ENCODE data around the gene FCRL1.

FCRL1 gene, protein sequence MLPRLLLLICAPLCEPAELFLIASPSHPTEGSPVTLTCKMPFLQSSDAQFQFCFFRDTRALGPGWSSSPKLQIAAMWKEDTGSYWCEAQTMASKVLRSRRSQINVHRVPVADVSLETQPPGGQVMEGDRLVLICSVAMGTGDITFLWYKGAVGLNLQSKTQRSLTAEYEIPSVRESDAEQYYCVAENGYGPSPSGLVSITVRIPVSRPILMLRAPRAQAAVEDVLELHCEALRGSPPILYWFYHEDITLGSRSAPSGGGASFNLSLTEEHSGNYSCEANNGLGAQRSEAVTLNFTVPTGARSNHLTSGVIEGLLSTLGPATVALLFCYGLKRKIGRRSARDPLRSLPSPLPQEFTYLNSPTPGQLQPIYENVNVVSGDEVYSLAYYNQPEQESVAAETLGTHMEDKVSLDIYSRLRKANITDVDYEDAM

DNA sequence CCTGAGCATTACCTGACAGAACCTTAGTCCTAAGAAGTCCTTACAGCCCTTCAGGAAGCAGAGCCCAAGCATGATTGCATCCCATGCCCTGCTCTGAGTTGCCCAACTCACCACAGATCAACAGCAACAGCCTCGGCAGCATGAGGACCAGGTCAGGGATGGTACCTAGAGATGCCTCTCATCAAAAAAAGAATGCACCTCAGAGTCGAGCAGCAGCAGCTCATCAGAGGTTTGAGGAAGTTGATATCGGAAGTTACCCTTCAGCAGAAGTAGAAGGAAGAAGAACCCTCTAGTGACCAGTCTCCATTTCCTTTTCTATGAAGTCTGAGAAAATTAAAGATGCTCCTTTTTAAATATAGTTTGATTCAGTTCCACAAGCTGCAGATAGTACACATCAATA, at the start of gene FCRL1:
FCRL1 (minus strand) TSS at position 225 of the 400 bp plus-strand sequence; CDS start at position 142, 83 bp downstream.
- peak; percentile 19 for DNase-seq

DNA sequence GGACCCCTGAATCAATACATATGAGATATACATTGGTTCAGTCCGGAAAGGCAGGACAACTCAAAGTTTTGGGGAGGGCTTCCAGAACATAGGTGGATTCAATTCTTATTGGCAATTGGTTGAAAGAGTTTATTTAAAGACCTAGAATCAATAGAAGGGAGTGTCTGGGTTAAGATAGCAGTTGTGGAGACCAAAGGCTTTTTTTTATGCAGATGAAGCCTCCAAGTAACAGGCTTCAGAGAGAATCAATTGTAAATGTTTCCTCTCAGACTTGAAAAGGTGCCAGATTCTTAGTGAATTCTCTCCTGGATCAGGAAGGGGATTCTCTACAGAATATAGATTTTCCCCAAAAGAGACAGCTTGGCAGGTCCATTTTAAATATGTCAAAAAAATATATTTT, 48.7 kb upstream of the FCRL1 start:
- DNase-seq = no peak

DNA sequence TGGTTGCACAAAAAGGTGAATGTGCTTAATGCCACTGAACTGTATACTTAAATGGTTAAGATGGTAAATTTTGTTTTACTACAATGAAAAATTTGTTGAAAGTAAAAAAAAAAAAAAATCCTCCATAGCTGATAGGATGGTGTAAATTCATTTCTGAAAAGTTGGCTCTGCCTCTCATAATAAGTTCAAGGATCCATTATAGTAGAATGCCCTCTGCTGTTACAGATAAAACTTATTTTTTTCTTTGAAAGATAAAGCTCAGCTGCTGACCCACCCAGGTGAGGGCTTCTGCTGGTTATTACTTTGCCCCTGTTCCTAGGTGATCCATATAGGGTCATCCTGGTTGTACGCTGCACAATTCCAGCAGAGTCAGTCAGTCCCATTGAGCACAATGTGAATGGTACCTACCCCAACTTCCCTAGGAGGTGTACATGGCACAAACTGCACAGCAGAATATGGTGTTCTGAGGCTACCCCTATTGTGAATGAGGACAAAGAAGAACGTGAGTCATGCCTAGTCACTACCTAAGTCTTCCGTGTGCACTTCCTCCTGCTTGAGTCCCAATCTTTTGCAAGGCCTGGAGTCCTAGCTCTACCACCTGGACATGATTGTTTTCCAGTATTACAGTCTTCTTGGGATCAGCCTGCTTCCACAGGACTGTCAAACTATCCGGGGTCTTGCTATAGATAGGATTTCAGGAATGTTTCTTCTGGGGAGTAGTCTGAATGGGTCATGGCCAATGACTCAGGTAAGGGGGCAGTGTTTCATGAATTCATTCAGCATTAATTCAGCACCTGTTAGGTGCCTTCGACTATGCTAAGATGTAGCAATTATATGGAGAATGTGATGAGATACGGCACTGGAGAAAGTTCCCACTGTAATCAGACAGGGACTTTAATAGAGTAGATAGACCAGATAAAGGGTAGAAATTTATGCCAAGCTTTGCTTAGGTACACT, 42.5 kb upstream of the FCRL1 start:
- DNase-seq = no peak

DNA sequence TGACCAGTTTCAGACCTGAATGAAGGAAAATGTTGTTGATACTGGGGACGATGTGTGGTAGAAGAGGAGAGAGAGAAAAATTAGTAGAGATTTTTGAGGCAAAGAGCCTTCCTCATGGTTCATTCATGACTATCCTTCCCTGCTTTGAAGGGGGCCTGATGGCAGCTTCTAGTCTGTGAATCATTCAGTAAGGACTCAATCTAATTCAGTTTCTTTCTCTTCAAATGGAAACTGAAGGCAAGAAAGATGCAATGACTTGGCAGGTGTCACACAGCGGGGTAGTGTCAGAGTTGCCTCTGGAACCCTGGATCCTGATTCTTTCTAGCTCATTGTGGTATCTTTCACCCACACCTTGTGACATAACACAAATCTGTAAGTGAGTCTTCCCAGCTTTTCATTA, 36.6 kb upstream of the FCRL1 start:
- no peak for DNase-seq

DNA sequence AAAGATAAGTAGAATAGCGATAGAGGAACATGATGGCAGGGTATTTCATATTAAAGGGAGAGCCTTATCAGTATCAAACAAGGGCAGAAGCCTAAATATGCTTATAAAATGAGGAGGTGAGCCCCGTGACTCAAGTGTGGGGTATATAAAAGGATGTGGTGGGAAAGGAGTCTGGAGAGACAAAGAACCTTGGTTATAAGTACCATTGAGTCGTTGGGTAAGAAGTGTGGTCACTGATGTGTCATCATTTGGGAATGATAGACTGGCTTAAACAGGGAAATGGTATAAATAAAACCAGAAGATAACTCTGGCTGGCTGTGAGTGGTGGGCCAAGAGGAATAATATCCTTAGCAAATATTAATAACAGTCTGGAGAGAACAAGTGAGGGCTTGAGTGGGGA, 32.6 kb upstream of the FCRL1 start:
- no peak for DNase-seq

DNA sequence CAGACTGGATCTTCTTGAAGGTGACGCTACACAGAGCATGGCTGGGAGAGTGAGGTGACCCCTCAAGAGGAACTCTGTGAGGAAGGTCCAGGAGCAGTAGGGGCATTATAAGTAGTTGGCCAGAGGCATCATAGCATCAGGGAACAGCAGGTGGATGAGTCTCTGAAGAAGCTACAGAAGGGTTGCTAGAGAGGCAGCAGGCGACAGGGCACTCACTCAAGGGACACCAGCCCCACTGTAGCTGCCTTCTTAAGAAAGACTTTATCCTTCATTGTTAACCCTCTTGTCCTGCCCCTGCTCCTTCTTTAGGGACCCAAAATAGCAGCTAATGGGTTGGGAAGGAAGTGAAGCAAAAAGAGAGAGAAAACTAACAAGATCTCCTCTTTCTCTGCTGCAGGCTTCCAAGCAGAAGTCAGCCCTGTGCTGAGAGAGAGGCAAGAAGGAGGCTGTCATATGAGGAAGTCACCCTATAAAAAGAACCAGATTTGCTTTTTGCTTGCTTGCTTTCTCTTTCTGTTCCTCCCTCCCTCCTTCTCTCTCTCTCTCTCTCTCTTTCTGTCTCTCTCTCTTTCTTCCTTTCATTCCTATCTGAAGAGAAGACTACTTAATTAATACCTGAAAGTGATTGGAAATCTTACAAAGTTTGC, 29.4 kb upstream of the FCRL1 start:
- DNase-seq = peak; percentile 64

DNA sequence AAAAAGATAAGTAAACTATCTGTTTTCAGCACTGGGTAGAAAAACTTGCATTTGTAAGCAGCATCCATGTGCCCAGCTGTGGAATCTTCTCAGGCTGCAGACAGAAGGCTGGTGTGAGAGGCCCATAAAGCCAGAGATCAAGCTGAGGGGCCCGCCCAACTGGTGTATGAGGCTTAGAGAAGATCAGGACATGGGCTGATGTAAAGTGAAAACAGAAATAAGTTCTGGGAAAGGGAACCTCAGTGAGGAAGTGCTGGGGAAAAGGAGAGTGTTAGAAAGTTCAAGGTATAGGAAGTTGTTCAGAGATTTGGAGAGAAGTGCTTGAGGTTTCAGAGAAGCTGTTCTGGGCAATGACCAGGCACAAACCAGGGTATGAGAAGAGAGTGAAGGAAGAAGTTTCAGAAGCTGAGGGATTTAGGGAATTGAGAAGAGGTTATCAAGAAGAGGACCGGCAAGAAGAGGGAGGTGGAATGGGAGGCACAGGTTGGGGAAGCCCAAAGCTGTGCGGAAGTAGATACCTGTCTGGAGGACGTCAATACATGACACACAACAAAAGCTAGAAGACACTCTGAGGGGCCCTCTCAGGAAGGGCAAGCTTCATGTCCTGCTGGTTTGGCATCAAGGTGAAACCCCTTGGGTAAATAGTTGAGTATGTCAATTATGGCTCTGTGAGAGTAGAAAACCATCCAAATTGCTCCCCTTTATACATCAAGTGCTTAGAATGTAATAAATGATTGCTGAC, 24.3 kb upstream of the FCRL1 start:
- peak; percentile 55 for DNase-seq

DNA sequence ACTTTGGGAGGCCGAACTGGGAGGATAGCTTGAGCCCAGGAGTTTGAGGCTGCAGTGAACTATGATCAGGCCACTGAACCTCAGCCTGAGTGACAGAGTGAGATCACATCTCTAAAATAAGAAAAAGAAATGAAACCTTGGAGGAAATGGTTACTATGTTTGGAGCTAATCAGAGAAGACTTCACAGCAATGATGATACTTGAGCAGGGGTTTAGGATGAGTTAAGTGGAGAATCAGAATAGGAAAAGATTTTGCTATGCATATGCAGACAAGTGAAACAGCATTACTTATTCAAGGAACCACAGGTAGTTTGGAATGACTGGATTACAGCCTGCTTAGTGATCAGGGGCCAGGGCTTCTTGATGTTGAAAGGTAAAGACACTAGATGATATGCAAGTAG, 23.0 kb upstream of the FCRL1 start:
- no peak for DNase-seq

DNA sequence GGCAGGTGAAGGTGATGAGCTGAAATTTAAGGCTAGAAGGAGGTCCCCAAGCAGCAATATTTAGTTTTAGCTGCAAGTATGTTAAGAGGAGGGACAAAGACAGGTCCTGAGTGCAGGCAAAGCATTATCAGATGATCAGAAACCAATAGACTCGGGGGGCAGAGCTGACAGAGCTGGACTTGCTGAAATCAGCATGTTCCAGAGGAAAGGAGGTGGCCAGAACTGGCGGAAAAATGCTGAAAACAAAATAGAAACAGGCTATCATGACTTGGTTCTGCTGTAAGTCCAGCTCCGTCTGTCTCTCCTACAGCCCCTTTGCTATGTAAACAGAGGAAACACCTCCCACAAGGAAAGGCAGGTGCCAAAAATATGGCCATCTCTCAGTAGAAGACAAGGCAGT, 21.8 kb upstream of the FCRL1 start, which contains the start of gene CD5L:
CD5L (minus strand) TSS at position 101 of the 400 bp plus-strand sequence. CDS start 107 bp downstream, outside the sequence.
- DNase-seq = no peak

DNA sequence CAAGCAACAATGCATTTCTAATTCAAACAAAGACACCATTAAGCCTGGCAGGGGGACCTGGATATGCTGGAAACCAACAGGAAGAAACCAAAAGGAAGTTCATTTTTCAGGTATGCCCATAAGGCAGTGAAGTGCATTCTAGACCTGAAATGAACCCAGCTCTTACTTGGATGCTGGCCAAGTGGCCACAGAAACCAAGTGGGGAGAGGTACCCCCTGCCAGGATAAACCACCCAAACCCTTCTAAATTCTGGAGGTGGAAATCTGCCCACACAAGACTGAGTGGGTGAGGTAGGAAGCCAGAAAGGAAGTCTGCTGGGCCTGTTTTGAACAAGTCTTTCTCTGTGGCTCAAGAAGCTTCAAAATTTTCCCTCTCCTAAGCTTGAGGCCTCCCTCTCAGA, 19.0 kb upstream of the FCRL1 start:
- no peak for DNase-seq

DNA sequence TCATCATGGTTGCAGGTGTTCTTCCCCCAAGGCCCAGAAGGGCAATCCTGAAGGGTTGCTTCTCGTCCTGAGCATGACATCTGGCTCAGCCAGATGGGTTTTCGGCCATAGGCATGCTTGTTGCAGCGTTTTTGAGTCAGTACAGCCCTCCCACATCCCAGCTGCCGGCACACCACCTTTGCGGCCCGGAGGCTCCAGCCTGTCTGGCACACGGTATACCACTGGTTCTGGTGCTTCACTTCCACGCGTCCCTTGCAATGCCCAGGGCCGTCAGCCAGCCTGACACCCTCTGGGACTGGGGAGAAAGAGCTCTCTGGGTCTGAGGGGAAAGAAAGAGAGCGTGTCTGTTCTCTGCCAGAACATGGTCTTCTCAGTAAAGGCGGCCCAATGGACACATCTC, 14.5 kb upstream of the FCRL1 start:
- DNase-seq = no peak

DNA sequence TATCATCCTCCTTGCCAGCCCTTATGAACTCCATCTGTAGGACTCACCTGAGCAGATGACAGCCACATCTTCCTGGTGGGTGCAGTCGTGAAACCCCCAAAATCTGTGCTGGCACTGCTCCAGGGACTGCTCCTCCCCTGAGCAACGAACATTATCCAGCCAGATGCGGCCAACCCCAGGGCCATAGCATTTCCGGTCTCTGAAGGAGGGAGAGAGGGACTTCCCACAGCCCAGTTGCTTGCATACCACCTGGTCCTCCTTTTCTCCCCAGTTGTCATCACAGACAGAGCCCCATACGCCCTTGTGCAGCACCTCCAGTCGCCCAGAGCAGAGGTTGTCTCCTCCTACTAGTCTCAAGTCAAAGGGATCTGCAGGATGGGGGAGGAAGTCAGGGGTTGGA, 13.2 kb upstream of the FCRL1 start:
- DNase-seq = no peak

DNA sequence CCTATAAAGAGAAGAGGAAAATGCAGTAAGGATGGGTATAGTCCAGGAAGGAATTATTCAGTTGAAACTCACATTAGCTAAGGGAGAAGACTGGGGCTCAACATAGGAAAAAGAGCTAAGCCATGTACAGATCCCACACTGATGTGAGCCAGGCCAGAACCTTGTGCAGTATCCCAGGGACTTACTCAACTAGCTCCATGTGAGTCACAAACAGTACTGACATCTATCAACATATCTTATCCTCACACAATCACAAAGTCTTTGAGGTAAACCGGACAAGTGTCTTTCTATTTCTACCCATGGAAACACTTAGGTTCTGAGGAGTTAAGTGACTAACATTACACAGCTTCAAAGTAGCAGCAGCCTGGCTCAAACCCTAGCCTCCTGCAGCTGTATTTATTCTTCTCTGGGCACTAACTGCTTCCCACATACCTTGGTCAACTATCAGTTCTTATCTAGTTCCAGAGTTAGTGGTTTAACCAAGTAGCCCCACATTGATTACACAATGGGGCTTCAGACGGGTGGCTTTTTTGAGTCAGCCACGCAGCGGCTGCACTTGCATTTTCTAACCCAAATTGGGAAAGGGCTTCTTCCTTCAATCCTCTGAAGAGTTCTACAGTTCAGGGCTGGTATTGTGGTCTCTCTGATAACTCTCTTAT, 12.2 kb upstream of the FCRL1 start:
- DNase-seq = peak; percentile 15

DNA sequence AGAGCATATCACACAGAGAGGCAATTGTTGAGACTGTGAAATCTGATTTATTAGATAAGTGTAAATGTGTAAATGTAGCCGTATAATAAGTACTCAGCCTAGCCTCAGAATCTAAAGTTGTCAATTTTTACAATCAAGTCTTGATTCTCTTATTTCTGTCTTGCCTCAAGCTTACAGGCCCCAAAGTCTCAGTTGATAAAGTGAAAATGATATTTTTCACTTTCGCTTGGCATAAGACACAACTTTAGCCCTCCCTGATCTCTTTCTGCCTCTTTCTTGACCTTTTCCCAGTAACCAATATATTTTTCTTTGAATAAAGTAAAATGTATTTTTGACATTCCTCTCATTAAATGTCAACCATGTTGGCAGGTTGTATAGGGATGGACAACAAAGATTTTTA, 11.0 kb upstream of the FCRL1 start:
- no peak for DNase-seq

DNA sequence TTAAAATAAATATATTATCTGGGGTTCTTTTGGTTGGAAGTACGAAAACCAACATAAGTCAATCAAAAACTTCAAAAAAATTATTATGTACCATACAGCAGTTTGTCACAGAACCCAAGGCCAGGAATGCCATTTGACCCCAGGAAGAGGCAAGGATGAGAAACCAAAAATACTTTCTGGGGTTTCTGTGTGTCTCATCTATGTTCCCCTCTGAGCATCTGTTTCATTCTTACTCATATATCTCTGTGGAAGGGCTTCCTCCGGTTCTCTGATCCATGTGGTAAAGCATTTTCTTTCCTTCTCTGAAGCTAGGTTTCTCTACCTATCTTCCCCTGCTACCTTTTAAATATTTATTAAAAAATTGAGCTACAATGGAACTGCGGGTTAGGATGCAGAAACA, 9.8 kb upstream of the FCRL1 start:
- DNase-seq = peak; percentile 32

DNA sequence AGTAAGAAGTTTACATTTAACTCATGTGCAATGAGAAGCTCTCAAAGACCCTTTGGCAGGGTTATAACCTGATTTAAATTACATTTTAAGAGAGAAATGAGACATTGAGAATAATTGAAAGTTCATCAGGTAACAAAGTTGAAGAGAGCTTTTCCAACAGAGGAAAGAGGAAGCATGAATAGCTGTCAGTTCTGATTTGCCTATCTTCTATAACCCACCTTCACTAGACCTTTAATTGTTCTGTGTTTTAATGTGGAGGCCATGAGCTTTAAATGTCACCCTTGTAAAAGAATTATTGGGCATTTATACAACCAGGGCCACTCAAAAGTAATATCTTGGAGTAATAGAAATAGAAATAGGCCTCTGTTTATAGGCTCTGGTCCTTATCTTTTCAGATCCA, 9.3 kb upstream of the FCRL1 start:
- no peak for DNase-seq

DNA sequence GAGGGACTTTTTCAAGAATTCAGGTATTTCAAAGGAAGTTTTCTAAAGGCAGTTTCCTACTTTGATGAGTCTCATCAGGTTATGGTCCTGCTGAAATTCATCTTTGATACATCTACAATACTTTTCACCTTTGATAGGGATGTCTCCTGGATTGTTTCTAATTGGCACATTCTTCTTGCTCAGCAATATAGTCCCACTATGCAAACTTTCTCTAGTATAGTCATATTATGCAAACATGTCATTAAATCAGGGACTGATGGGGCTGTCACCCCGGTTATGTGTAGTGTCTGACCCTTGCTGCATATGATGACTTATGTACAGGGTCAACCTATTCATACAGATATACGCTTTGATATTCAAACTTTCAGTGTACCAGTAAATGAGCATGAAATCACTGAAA, 379 bp upstream of the FCRL1 start:
- DNase-seq = no peak

DNA sequence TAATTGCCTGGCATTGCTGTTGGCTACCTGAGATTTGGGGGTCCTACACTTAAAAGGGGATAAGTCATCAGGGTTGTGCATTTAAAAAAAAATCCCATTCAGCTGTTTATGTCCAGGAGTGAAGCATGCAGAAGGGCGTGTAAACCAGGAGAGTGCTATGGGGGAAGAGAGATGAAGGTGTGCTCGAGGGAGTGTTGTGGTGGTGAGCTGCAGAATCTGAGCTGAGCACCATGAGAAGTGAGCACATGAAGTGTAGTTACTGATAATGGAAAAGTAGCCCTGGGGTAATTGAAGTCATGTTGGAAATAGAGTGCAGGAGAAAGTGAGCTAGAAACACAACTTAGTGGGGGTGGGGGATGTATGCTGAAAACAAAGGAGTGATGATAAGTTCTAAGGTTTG, 705 bp downstream of the FCRL1 start:
- no peak for DNase-seq

DNA sequence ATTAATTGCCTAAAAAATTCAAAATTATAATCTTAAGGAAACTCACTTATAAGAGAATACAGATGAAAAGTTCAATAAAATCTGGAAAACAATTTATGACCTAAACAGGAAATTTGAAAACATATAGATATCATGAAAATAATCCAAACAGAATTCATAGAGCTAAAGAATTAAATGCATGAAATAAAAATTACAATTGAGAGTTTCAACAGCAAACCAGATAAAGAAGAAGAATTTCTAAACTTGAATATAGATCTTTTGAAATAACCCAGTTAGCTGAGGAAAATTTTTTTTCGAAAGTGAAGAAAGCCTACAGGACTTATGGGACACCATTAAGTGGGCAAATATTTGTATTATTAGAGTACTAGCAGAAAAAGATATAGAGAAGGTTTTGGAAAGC, 6.7 kb downstream of the FCRL1 start:
- DNase-seq = no peak

DNA sequence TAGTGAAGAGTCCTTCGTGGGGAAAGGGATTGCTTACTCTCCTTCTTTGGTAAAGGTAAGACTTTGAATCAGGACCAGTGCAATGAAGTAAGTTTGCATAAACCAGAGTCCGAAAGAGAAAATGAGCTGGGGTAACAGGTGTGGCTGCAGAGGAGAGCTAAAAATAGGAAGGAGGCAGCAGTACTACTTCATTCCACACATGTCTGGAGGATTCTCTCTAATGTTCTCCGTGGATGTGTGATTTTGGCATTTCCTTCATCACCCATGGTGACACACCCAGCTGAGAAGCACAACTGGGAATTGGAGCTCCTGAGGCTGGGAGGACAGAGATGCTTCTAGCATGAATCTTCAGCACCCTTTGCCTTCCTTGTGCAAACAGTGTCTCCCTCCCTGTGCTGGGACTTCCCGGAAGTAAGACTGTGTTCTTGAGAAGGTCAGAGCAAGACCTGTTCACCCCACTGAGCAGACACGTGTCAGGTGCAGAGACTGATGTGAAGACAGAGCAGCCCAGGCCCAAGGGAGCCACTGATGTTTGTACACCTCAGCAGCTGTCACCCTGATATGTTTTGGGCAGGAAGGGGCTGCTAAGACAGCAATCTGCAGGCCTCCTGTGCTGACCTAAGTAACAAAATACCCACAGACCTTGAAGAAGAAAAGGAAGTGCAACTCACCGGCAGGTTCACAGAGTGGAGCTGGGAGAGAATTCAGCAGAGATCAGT, 13.3 kb downstream of the FCRL1 start:
- no peak for DNase-seq

DNA sequence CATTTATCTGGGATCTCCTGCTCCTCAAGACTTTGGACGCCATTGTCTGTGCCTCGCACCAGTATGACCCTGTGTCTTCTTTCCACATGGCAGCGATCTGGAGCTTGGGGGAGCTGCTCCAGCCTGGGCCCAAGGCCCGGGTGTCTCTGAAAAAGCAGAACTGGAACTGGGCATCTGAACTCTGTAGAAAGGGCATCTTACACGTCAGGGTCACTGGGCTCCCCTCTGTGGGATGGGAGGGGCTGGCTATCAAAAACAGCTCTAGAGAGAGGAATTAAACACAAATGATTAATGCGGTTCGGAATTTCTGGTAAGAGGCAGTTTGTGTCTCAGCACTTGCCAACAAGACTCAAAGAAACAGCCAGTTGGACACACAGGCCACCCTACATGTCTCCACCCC, 16.1 kb downstream of the FCRL1 start:
- peak; percentile 65 for DNase-seq

Data from suppressor macrophage treated with lipopolysaccharide for 4 hours (primary cell).